Activated T-helper 1 cell treated with anti-CD3 and anti-CD28 coated beads, Interleukin-2, amount 50 U/mL, for 16 hours (primary cell): ENCODE data around the gene HTR3C.

Experiments
- DNase-seq, 2 donors: peaks; one replicate each; pipeline ENCODE4 v3.0.0-alpha.2; 2020; ENCODE audit warnings: low read depth in 1 of 2, low spot score in 1 of 2

The HTR3C gene

GRCh38 chr3:184082465-184082864 lies 29.6 kb downstream of the HTR3C start:
- no peak for DNase-seq

GRCh38 chr3:184085389-184085852 lies 32.6 kb downstream of the HTR3C start:
- DNase-seq: no peak

GRCh38 chr3:184092199-184092598 lies 39.4 kb downstream of the HTR3C start:
- DNase-seq: no peak

- DNase-seq: no peak
Observed at GRCh38 chr3:184096811-184097383, 44.0 kb downstream of the HTR3C start, which contains the start of gene HTR3E. Gene HTR3E, plus strand, starts transcription at chr3:184097064. Its CDS starts 466 bp downstream, at chr3:184097530.

GRCh38 chr3:184097556-184097955 lies 44.7 kb downstream of the HTR3C start:
- DNase-seq: no peak

- no peak for DNase-seq
Observed at GRCh38 chr3:184099806-184100686, 47.2 kb downstream of the HTR3C start.
